CD1c-positive myeloid dendritic cell (primary cell): ENCODE results near the gene STARD3.

Experiments used
- DNase-seq: peaks from one replicate; pipeline ENCODE4 v3.0.0-alpha.2; 2016; ENCODE audit errors: extremely low spot score

The STARD3 gene

DNA sequence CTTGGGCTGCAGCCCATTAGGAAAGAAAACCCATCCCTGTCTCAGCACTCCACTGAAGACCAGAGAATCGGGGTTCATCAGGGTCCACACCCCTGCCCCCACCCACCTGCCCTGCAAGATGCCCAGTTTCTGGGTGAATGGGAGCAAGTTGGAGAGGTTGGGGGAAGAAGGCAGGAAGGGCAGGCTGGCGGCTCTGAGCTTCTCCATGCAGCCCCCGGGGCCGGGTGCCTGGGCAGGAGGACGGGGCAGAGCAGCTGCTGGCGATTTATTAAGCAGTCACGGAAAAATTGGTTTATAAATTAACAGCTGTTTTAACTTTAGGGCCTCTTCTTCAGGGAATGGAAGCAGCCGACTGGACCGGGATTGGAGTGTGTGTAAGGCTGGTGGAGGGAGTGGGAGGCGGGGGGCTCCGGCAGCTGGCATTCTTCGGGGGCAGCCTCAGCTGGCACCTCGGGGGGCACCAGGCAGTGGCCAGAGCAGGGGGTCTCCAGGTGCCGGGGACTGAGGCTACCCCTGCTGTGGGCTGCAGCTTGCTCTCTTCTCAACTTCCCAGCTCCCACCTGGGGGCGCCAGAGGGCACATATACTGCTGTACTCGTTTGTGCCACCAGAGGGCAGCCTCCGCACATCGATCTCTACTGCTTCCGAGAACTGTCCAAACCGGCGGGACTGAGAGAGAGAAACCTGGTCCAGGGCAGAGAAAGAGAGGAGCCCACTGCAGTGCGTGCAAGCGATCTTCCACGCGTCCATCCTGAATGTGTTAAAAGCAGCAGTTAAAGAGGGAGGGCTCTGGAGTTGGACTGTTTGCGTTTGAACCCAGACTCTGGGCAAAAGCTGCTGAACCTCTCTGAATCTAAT, 15.2 kb upstream of the STARD3 start:
- peak; percentile 95 for DNase-seq

DNA sequence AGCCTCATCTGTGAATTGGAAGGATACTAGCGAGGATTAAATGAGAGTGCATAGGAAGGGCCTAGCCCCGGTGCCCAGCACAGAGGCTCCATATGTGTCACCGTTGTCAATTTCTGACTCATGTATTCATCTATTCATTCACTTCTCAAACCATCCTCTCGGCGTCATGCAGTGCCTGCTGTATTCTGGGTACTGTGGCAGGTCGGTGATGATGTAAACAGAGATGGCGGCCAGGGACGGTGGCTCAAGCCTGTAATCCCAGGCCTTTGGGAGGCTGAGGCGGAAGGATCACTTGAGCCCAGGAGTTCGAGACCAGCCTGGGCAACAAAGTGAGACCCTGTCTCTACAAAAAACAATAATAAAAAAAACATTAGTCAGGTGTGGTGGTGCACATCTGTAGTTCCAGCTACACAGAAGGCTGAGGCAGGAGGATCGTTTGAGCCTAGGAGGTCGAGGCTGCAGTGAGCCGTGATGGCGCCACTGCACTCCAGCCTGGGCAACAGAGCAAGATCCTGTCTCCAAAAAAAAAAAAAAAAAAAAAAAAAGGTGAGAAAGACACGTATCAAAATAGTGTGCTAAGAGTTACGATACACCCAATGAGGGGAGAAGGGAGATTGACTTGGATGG, 14.5 kb upstream of the STARD3 start:
- DNase-seq = no peak

DNA sequence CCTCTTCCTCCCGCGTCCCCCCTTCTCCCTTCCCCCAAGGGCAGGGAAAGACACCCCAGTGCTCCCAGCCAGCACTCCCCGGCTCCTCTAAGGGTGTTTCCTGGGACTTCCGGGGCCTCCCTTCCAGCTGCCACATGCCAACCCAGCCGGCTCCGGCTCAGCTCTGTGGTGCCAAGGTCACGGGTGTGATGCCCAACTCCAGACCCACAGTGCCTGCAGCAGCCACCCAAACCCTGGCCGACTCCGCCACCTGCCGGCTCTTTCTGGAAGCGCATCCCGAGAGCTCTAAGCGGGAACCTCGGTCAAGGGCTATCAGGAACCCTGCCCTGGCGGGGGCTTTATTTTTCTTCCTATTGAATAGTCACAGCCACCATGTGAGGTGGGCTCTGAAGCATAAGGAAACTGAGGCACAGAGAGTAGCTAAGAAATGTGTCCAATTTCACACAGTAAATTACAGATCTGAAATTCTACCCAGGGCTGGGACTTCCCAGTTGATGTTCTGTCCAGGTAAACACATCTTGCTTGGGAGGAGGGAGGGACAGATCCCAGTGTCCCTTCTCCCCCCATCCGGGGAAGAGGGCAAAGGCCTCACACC, 13.5 kb upstream of the STARD3 start:
- DNase-seq = peak; percentile 89

DNA sequence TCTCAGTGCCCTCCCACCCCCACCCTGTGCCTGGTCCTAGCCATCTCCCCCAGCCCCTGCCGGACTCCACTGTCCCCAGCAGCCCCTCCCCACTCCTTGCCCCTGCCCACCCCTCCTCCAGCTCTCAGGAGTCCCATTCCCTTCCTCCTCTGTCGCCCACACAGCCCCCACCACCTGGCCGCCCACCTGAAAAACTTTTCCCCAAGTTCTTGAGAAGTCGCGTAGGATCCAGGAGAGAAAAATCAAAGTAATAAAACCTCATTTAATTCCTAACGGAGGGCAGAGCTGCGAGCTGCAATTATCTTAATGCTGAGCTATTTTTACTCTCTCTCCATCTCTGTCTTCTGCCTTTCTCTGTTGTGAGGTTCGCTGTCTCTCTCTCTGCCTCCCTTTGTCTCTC, 12.6 kb upstream of the STARD3 start:
- DNase-seq = no peak

DNA sequence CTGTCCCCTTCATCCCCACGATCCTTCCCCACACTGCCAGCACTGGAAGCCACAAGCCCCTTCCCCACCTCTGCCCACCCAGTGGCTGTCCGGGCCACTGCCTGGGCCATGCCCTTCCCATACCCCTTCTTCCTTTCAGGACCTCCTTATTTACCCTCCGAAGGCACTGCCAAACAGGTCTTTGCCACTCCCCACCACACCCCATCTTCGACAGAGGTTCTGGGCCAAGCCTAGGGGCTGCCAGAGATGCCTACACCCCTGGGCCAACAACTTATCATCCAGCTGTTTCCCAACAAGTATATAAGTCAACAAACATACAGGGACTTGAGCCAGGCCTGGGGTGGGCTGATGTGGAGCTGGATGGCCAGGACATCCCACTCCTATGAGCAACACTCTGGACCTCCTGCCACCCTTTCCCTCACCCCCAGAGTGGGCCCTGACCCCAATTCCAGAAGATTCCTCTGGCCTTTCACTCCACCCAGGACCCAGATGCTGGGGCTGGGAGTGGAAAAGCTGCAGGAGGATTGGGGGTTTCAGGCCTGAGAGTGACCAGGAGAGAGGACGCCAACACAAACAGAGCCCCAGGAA, 11.7 kb upstream of the STARD3 start:
- DNase-seq = no peak

DNA sequence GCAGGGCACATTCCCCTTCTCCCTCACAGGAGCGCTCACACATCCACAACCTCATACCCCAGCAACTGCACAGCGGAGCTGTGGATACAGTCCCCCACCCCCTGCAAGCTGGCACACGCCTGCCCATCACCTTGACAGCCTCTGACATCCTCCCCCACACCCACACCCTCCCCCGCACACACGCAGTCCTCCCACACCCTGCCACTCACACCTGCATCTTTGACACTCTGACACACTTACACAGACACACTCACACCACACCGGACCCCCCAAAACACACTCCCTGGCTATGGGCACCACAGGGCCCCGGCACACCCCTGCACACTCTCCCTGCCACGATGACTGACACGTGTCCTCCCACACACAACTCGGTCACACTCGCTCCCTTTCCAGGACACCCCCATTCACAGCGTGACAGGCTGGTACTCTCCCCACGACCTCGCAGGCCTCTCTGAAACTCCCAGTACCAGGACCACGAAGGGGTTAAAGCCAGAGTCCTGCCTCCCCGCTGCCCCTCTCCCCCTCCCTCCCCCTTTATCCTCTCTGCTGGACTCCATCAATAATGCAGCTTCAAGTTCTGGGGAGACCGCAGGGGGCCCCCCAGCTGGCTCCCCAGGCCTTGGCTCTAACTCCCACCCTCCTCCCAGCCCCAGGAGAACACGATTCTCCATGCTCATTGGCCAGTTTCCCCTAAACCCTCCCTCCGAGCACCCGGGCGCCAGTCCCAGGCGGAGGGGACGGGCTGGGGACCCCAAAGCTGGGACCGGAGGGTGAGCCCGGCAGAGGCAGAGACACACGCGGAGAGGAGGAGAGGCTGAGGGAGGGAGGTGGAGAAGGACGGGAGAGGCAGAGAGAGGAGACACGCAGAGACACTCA, 10.5 kb upstream of the STARD3 start, which contains the start of gene PPP1R1B:
TSS of gene PPP1R1B (plus strand) at position 782 of the 876 bp plus-strand sequence. CDS start 441 bp downstream, outside the sequence.
- DNase-seq = no peak

DNA sequence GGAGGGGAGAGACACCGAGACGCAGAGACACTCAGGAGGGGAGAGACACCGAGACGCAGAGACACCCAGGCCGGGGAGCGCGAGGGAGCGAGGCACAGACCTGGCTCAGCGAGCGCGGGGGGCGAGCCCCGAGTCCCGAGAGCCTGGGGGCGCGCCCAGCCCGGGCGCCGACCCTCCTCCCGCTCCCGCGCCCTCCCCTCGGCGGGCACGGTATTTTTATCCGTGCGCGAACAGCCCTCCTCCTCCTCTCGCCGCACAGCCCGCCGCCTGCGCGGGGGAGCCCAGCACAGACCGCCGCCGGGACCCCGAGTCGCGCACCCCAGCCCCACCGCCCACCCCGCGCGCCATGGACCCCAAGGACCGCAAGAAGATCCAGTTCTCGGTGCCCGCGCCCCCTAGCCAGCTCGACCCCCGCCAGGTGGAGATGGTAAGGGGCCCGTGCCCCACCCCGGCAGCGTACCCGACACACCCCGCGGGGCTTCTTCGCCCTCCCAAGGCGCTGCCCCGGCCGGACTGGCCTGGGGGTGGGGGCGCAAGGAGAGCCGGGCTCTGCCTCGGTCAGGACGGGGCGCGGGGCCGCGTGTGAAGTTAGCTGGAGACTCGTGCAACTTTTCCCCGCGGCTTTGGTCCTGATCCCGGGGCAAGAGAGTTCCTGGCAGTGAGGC, 9.8 kb upstream of the STARD3 start:
- DNase-seq = no peak

DNA sequence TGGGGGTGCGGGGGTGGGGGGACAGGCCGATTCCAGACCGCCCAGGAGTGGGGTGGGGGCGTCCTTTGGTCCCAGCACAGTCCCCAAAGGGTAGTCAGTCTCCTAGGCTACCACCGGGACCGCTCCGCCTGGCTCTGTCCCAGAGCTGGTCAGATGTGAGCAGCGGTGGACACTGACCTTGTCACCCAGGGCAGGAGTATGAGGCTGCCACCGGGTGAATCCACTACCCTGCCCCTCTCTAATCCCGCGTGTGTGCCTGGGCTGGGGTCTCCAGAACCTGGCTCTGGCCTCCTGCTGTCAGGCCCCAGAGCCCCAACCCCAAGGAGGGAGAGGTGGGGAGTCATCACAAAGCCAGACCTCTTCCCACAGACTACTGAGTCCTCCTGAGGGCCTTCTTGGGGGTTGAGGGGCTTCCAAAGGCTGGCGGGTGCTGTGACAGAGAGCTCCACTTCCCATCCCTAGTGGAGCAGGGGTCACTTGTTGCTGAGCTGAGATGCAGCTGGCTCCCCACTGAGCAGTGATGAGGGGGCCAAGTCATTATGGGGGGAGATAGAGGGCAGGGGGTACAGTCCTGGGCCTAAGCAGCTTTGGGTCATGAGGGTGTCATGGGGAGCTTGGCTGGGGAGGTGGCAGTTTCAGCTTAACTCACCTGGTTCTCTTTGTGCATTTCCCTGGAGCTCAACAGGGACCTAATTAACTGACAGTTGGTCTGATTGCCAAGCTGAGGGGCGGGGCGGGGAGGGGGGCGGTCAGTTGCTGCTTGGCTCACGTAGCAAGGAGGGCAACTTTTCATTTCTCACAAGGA, 9.0 kb upstream of the STARD3 start:
- DNase-seq = no peak

DNA sequence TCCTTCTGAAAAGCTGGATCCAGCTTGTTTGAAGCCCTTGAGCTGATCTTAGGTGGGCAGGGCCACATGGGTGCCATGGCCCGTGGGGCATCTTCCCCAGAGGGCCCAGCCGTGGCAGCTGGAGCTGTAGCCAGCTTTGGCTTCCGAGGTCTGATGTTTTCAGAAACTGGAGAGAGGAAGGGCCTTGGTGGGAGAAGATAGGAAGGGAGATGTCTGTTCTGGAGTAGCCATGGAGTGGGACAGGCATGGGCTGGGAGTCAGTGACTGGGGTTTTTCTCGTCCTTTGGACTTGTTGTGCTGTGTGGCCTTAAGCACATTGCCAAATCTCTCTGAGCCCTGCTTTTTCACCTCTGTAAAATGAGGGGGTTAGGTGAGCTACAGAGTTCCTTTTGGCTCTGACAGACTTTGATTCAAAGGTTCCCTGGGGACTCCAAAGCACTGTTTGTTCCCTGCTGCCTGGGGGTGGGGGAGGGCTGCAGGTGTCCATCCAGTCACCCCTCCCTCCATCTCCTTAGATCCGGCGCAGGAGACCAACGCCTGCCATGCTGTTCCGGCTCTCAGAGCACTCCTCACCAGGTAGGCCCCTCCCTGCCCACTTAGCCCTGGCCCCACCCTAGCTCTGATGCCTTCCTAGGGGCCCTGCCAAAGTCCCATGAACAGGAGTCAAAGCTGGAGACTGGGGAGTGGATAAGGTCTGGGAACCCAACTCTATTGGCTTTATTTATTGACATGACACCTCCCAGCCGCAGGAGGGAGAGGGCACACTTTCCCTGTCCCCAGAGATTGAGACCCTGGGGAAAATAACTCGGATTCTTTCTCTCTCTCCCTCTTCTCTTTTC, 8.1 kb upstream of the STARD3 start:
- no peak for DNase-seq

DNA sequence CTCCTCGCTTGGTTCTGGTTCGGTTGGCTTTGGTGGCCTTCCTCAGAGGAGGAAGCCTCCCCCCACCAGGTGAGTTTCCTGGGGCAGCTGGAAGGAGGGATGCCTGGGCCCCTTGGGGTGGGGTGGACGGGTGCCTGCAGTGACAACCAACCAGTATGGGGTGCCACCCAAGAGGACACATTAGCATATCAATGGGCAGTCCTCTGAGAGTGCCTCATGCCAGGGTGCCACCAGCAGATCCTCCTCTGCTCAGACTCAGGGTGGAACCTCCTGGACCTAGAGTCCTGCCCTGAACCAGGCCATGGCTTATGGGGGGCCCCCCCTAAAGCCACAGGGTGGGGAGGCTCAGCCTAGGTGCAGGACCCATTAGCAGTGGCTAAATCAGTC, 7.5 kb upstream of the STARD3 start:
- no peak for DNase-seq

DNA sequence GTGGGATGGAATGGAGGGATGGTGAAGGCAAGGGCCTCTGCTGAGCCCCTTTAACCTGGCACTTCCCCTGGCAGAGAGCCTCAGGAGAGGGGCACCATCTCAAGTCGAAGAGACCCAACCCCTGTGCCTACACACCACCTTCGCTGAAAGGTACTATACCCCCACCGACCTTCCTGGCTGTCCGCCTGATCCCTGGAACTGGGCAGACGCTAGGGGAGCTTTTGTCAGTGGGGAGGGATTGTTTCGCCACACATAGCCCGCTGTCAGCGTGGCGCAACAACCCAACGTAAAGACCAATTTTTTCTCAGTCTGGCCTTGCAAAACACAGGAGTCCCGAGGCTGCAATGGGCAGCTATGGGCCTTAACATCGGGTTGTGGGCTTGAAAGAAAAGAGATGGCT, 7.0 kb upstream of the STARD3 start:
- DNase-seq = peak; percentile 47

DNA sequence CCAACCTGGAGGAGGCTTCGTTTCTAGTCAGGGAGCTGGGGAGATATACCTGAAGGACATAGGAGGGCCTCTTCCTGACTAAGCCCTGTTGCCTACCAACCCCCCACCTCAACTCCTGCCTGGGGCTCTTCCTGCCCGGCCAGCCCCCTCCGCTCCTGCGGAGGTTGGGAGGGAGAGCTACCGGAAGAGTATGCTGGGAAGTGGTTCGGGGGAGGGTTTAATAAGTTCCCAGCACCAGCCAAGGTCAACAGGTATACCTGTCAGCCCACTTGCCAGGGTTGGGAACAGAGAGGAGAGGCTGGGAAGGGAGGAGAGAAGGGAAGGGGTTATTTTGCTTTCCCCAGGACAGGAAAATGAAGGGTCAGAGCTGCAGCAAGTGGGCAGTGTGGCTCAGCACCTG, 5.5 kb upstream of the STARD3 start:
- DNase-seq = no peak

DNA sequence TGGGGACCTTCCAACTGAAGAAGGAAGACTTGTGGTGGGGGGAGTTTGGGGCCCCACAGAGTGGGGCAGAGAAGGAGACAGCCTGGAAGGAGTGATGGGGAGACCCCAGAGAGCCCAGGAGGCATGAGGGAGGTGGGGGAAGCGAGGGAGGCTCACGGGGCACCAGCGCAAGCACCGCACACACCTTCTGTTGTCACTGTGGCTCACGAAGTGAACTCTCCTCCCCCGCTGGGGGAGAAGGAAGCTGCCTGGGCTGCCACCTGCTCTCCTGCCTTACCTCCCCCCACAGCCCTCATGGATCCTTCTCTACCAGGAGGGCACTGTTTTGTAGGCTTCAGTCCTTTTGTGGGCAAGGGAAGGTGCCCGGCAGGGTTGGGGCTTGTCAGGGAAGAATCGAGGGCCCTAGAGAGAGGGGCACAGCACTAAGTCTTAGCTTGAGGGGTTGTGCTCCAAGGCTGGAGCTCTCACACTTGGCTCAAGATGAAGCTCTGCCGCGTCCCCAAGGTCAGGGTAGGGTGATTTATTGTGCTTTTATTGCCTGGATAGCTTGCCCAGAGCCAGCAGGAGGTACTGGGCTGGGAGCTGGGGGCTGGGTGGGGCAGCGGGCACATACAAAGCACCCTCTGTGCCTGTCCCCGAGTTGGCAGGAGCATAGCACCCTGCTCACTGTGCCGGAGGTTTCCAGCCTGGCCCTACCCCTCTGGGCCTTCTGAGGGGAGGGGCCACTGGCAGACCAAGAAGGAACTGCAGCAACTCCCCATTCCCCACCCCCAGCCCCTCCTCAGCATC, 4.6 kb upstream of the STARD3 start:
- no peak for DNase-seq

DNA sequence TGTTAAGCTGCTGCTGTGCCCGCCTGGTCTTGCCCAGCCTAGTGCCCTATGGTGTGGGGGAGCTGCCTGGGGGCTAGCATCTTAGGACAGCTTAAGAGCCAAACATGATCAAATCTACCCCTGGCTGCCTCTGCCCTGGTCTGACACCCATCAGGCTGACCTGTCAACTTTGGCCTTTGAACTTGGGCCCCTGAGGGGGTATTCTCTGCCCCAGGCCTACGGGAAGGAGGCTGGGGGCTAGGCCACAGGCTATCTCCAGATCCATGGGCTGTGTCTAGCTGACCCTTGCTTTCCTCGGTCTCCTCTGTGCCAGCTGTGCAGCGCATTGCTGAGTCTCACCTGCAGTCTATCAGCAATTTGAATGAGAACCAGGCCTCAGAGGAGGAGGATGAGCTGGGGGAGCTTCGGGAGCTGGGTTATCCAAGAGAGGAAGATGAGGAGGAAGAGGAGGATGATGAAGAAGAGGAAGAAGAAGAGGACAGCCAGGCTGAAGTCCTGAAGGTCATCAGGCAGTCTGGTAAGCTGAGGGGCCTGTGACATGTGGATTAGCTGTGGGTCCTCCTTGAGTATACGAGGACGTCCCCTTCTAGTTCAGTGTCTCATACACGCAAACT, 3.3 kb upstream of the STARD3 start:
- DNase-seq = no peak

DNA sequence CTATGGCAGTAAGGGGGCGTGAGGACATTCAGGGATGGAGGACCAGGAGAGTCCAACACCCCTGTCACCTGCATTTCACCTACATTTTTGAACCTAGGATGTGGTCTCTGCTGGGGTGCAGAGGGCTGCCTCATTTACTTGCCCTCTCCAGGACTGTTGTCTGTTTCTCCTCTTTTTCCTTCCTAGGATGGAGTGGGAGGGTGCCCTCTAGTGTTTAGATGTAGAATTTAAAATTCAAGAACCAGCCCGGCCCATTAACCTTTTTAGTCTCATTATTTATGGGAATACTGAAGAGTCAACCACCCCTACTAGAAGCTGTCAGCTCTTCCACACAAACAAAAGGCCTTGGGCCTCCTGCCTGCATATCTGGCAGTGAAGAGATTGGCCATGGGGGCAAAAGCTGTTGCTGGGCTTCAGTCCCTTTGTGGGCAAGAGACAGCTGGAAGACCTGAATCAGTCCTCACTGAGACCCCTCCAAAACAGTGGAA, 2.5 kb upstream of the STARD3 start:
- DNase-seq = peak; percentile 63

DNA sequence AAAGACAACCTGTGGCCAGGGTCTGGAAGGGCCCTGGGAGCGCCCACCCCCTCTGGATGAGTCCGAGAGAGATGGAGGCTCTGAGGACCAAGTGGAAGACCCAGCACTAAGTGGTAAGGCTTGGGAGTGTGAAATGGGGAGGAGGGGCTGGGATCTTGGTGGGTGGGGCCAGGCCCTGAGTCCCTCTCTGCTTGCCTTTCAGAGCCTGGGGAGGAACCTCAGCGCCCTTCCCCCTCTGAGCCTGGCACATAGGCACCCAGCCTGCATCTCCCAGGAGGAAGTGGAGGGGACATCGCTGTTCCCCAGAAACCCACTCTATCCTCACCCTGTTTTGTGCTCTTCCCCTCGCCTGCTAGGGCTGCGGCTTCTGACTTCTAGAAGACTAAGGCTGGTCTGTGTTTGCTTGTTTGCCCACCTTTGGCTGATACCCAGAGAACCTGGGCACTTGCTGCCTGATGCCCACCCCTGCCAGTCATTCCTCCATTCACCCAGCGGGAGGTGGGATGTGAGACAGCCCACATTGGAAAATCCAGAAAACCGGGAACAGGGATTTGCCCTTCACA, 1.2 kb upstream of the STARD3 start:
- peak; percentile 21 for DNase-seq

DNA sequence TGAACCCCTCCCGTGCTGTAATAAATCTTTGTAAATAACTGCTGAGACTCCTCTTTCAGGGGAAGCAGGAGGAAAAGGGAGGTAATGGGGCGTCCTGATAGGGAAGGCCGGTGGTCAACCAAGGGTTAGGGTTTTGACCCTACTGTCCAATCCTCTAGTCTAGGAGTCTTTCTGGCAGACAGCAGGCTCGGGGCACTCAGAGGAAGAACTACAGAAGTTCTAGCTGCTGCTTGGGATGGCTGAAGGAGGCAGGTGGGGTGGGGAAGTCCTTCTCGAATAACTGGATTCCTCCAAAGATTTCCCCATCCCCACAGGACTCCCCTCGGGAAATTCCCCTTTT, 387 bp upstream of the STARD3 start:
- DNase-seq = no peak

DNA sequence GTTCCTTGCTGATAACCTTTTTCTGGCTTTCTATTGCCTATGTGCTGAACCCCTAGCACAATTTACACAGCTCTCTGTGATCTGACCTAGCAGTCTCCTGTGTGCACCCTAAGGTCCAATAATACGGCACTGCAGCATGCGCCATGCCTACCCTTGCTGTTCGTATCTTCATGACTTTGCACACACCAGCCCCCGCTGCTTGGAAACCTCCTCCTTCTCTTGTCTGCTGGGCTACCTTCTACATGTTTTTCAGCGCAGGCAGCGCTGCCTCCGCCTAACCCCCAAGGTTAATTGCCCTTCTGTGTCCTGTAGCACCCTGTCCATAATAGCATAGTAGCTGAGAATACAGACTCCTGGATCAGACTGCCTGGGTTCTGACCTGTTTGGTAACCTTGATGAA, 1.4 kb downstream of the STARD3 start:
- DNase-seq = no peak
